Loucy (cell line): ENCODE measurements around the gene SCAPER.
"Not testable (repeated sequence)": the region's sequence is repeated elsewhere in the genome, so short reads cannot be mapped to it uniquely, and the experiment has no call there.

ENCODE experiments used
- H2AFZ ChIP-seq: fragments of 200-600 bp; sonication (generic); 2 replicates; pipeline ENCODE4 v1.6.0; 2016; ENCODE audit warnings: antibody characterized with exemption, mild to moderate bottlenecking, low read length, moderate library complexity
- H3F3A ChIP-seq: fragments of 200-600 bp; 2 replicates; pipeline ENCODE4 v1.6.0; 2016; ENCODE audit warnings: antibody characterized with exemption, low read depth, mild to moderate bottlenecking
- H3K27me3 ChIP-seq: fragments of 200-600 bp; sonication (generic); 2 replicates; pipeline ENCODE4 v1.6.1; 2014; ENCODE audit warnings: low read length, mild to moderate bottlenecking; ENCODE audit not compliant: insufficient read depth, poor library complexity, severe bottlenecking
- H3K36me3 ChIP-seq: fragments of 200-600 bp; sonication (generic); 2 replicates; pipeline ENCODE4 v1.6.1; 2016; ENCODE audit warnings: low read length; ENCODE audit not compliant: insufficient read depth
- H3K4me1 ChIP-seq: fragments of 200-600 bp; sonication (generic); 2 replicates; pipeline ENCODE4 v1.5.1; 2014; ENCODE audit warnings: low read length, mild to moderate bottlenecking; ENCODE audit not compliant: insufficient read depth, poor library complexity, severe bottlenecking
- H3K4me2 ChIP-seq: fragments of 200-600 bp; sonication (generic); 2 replicates; pipeline ENCODE4 v1.6.0; 2014; ENCODE audit warnings: antibody characterized with exemption, low read length, low read depth, mild to moderate bottlenecking; ENCODE audit not compliant: poor library complexity, severe bottlenecking
- H3K4me3 ChIP-seq: fragments of 200-600 bp; sonication (generic); 2 replicates; pipeline ENCODE4 v1.5.1; 2014; ENCODE audit warnings: low read length, mild to moderate bottlenecking, mixed read lengths; ENCODE audit not compliant: poor library complexity, severe bottlenecking
- H3K79me2 ChIP-seq: fragments of 200-600 bp; sonication (generic); 2 replicates; pipeline ENCODE4 v1.6.1; 2014; ENCODE audit warnings: low read length; ENCODE audit not compliant: insufficient read depth
- H3K9ac ChIP-seq: fragments of 200-600 bp; sonication (generic); 2 replicates; pipeline ENCODE4 v1.6.0; 2014; ENCODE audit warnings: mild to moderate bottlenecking, low read depth, low read length, moderate library complexity; ENCODE audit not compliant: poor library complexity, severe bottlenecking
- H3K9me2 ChIP-seq: fragments of 200-600 bp; sonication (generic); replicated peaks from 2 replicates; pipeline ENCODE4 v1.6.1; 2016; ENCODE audit warnings: low read depth, low read length, mixed read lengths
- H3K9me3 ChIP-seq: fragments of 200-600 bp; sonication (generic); 2 replicates; pipeline ENCODE4 v1.6.1; 2014; ENCODE audit warnings: mild to moderate bottlenecking, antibody characterized with exemption, low read length, low read depth; ENCODE audit not compliant: insufficient read depth
- H4K20me1 ChIP-seq: fragments of 200-600 bp; sonication (generic); 2 replicates; pipeline ENCODE4 v1.6.0; 2014; ENCODE audit warnings: antibody characterized with exemption, low read length, mild to moderate bottlenecking; ENCODE audit not compliant: insufficient read depth, poor library complexity, severe bottlenecking
- CTCF ChIP-seq: fragments of 200-600 bp; sonication (generic); conservative IDR thresholded peaks from 2 replicates; pipeline ENCODE4 v1.5.1; 2014; ENCODE audit warnings: mild to moderate bottlenecking, antibody characterized with exemption, low read length
- EZH2phosphoT487 ChIP-seq: fragments of 200-600 bp; IDR thresholded peaks from 2 replicates; pipeline ENCODE4 v1.6.1; 2018; ENCODE audit warnings: antibody characterized with exemption, mild to moderate bottlenecking, moderate library complexity, borderline replicate concordance

The SCAPER gene

GRCh38 chr15:76320012-76320411 lies 585.1 kb downstream of the SCAPER start:
- Histone ChIP-seq H3K27me3 (no peaks in the 10 kb centered on the region), H3K9me3 (no peaks in the 10 kb centered on the region), H4K20me1 (no peaks in the 10 kb centered on the region), H3K9ac (no peak overlapping the region), H2AFZ (no peak overlapping the region), H3F3A (no peaks in the 10 kb centered on the region), H3K4me2 (no peak overlapping the region), H3K4me3 (no peak overlapping the region), H3K4me1 (no peaks in the 10 kb centered on the region), H3K79me2 (no peaks in the 10 kb centered on the region), H3K36me3 (no peaks in the 10 kb centered on the region), H3K9me2 (no peaks in the 10 kb centered on the region)
- no peak for TF ChIP-seq EZH2phosphoT487
- TF ChIP-seq CTCF: no peak

- peaks cover 17% of the 10 kb centered on the region for H4K20me1 ChIP-seq
- H3K4me1 ChIP-seq: peaks cover 26% of the 10 kb centered on the region
- H3K27me3 ChIP-seq: no peaks in the 10 kb centered on the region
- no peaks in the 10 kb centered on the region for H3F3A ChIP-seq
- no peak overlapping the region for H3K9ac ChIP-seq
- TF ChIP-seq EZH2phosphoT487 (no peak), CTCF (no peak)
- H3K9me2 ChIP-seq: no peaks in the 10 kb centered on the region
- no peak overlapping the region for H3K4me2 ChIP-seq
- no peaks in the 10 kb centered on the region for H3K9me3 ChIP-seq
- H2AFZ ChIP-seq: no peak overlapping the region
- H3K36me3 ChIP-seq: no peaks in the 10 kb centered on the region
- H3K4me3 ChIP-seq: no peak overlapping the region
- peaks cover 25% of the 10 kb centered on the region for H3K79me2 ChIP-seq
Observed at GRCh38 chr15:76313731-76314130, 591.4 kb downstream of the SCAPER start.

GRCh38 chr15:76313175-76313567 lies 592.0 kb downstream of the SCAPER start:
- Histone ChIP-seq H2AFZ (0 out of 2 replicates have a peak overlapping the region, but pooled peaks have one; percentile 39), H3K79me2 (peaks cover 31% of the 10 kb centered on the region), H3K4me1 (peaks cover 31% of the 10 kb centered on the region), H4K20me1 (peaks cover 22% of the 10 kb centered on the region)
- H3K27me3 ChIP-seq, H3K9ac ChIP-seq, H3K36me3 ChIP-seq, H3K4me2 ChIP-seq, H3K9me2 ChIP-seq, H3F3A ChIP-seq, H3K4me3 ChIP-seq, H3K9me3 ChIP-seq: not testable (repeated sequence)

GRCh38 chr15:76312540-76313174 lies 592.5 kb downstream of the SCAPER start:
- Histone ChIP-seq H3K79me2 (peaks cover 36% of the 10 kb centered on the region), H3K4me1 (peaks cover 37% of the 10 kb centered on the region), H3K9me2 (no peaks in the 10 kb centered on the region), H3K9me3 (no peaks in the 10 kb centered on the region), H2AFZ (0 out of 2 replicates have a peak overlapping the region, but pooled peaks have one; percentile 39), H3K36me3 (no peaks in the 10 kb centered on the region), H4K20me1 (peaks cover 27% of the 10 kb centered on the region), H3K4me2 (no peak overlapping the region), H3F3A (no peaks in the 10 kb centered on the region), H3K9ac (no peak overlapping the region), H3K4me3 (peak overlapping the region; percentile 0), H3K27me3 (no peaks in the 10 kb centered on the region)
- no peak for TF ChIP-seq EZH2phosphoT487
- TF ChIP-seq CTCF: no peak
